HG02678 (cell line): Measurements from ENCODE around the gene TMEM86B.

ENCODE experiments used
- ATAC-seq: cut with Tn5 transposase; IDR thresholded peaks from one replicate; pipeline ENCODE4 v1.9.1; 2021; ENCODE audit warnings: mild to moderate bottlenecking, moderate library complexity; ENCODE audit not compliant: unreplicated experiment

TMEM86B gene

GRCh38 chr19:55228403-55229031, at the start of gene TMEM86B:
Gene TMEM86B, minus strand, starts transcription at chr19:55228763. Its CDS starts 22 bp downstream, at chr19:55228741.
- ATAC-seq, result no peak

GRCh38 chr19:55277494-55277893, 48.9 kb upstream of the TMEM86B start:
- ATAC-seq, result no peak

DNA sequence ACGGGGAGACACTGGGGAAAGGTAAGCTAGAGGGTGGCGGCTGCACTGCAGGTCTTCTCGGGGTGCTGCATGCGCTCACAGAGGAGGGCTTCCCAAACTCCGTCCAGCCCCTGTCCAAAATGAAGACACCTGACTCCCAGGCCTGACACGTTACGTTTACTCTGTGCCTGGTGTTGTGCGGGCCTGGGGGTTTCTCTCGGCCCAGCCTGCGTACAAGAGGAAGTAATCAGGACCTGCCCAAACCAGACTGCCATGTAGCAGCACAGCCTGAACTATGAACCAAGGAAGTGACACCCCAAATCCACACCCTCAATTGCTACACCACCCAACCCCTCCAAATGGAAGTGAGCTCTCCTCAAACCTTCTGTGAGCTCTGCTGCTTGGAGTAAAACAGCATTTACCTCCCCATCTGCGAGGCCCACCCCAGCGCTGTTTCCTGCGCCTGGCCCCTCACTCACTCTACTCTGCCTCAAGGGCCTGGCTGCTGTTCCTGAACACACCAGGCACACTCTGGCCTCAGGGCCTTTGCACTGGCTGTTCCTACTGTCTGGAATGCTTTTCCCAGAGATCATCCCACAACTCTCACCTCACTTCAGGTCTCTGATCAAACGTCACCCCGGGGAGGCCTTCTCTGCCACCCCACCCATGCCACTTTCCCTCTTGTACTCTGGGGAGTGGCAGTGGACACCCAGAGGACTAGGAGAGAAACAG, 48.3 kb upstream of the TMEM86B start:
- no peak for ATAC-seq

GRCh38 chr19:55275851-55276719, 47.5 kb upstream of the TMEM86B start:
- ATAC-seq, result peak; percentile 53

- ATAC-seq, result no peak
Measured at GRCh38 chr19:55273978-55274707, 45.6 kb upstream of the TMEM86B start.

GRCh38 chr19:55272142-55272541, 43.6 kb upstream of the TMEM86B start:
- no peak for ATAC-seq

DNA sequence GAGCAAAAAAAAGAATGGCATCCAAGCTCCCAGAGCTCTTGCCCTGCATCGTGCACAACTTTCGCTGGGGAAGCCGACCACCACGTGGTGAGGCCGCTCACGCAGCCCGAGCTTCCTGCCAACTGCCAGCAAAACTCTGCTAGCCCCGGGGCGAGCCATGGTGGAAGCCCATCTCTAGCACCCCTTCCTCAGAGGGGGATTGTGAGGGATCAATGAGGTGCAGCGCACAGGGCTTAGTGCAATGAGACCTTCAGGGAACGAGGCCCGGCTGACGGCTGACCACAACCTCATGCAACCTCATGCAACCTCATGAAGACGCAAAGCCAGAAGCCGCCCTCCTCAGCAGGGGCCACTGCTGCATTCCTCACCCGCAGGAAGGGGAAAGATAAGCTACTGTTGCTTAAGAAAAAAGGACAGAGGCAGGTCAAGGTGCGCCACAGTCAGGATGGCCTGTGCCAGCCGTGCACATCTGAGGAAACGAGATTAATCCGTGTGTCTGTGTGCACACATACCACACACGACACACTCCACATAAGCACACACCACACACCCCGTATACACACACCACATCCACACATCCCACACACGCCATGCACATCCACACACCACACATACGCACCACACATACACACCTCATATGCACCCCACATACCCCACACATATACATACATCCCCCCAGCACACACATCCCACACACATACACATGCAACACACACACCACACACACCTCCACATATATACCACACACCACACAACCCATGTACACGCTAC, 41.8 kb upstream of the TMEM86B start:
- no peak for ATAC-seq

GRCh38 chr19:55269299-55269698, 40.7 kb upstream of the TMEM86B start:
- ATAC-seq, result no peak

DNA sequence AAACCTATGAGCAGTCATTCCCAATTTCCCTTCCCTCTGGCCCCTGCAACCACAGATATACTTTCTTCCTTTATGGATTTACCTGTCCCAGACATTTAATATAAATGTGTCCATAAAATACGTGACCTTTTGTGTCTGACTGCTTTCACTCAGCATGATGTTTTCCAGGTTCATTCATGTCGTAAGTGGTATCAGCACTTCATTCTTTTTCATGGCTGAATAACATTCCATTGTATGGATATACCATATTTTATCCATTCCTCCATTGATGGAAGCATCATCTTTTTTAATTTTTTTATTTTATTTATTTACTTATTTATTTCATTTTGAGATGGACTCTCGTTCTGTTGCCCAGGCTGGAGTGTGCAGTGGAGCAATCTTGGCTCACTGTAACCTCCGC, 38.3 kb upstream of the TMEM86B start:
- no peak for ATAC-seq

DNA sequence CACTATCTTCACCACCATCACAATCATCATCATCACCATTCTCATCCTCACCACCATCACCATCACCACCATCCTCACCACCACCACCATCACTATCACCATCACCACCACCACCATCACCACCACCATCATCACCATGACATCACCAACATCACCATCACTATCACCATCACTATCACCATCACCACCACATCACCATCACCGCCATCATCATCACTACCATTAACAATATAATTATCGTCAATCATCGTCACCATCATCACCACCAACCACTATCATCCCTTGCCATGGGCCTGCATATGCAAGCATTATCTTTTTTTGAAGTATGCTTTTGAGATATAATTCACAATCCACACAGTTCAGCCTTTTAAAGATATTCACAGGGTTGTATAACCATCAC, 37.8 kb upstream of the TMEM86B start:
- no peak for ATAC-seq

DNA sequence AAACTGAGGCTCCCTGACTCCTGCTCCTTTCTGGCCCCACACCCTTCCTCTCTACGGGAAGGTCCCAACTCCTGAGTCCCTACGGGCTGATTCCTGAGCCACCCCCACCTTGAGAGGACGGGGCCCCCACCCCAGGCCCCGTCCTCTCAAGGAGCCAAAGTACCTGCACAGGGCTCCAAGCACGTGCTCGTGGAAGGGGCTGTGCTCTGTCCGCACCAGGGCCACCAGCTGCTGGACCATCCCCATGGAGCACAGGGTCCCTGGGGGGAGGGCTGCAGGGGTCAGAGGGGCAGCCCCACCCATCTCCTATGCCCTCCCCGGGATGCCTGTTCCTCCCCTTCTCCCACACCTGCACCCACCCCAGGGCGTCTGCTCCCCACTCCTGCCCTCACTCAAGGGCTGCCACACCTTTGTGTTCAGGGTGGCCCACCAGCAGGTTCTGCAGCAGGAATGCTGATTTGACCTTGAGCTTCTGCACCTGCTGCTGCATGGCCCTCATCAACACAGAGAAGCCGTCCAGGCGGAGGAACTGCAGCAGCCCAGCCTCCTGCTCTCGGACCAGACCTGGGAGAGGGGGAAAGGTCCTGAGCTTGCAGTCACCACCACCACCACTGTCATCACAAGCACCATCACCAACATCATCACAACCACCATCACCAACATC, 37.3 kb upstream of the TMEM86B start:
- ATAC-seq, result no peak

- ATAC-seq, result no peak
Measured at GRCh38 chr19:55265173-55265572, 36.6 kb upstream of the TMEM86B start.

- ATAC-seq, result no peak
Measured at GRCh38 chr19:55264531-55264930, 36.0 kb upstream of the TMEM86B start.

DNA sequence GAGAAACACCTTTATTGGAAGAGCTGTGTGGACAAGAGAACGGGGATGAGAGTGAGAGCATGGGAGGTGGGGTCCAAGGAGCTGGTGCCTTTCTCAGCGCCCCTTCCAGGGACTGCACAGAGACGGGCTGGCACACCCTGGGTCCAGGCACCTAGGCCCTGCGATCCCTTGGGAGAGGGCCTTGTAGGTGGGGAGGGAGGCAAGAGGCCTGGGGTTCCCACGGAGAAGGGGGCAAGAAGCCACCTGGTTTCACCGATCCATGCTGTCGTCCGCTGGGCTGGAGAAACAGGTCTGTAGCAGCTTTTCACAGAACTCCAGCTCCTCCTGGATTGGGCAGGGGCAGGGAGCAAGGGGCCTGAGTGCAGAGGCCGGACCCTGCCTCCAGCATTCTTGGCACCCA, 33.8 kb upstream of the TMEM86B start:
- ATAC-seq, result no peak

DNA sequence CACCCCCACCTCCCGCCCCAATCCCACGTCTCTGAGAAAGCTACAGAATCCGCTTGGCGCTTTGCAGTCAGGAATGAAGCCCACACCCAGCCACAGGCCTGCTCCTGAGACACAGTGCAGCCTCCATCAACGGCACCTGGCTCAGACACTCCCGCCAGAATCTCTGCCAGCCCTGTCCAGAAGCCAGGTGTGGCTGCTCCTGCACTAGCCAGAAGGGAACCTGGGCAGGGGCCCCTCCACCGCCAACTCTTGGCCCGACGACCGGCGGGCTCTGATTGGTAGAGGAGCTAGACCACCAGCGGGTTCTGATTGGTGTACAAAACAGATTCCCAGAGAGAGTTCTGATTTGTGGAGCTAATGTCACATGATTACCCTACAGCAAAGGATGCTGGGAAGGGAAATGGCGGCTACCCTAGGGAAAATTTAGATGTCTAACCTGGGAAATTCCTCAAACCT, 33.1 kb upstream of the TMEM86B start:
- ATAC-seq, result no peak

- ATAC-seq, result no peak
Measured at GRCh38 chr19:55259540-55260210, 31.1 kb upstream of the TMEM86B start.

GRCh38 chr19:55258828-55259539, 30.4 kb upstream of the TMEM86B start, which contains the start of gene PPP6R1:
Gene PPP6R1, minus strand, starts transcription at chr19:55259017. Its CDS starts 11,914 bp downstream, at chr19:55247103.
- peak; percentile 67 for ATAC-seq

- peak; percentile 16 for ATAC-seq
Measured at GRCh38 chr19:55258476-55258827, 29.9 kb upstream of the TMEM86B start.
